IMR-90 (cell line): ENCODE data around the gene PPP3CA. TPM values are rescaled to one million over a fixed set of nuclear protein-coding genes. Genes with fewer than 3 reads are reported as not detected.
A peak's percentile ranks its signal among the peaks of the same experiment; 100 is the strongest.

Experiments used
- ATAC-seq: fragments of 200-7000 bp; cut with Tn5 transposase; 2 replicates; pipeline ENCODE4 v1.9.1; 2020; ENCODE audit warnings: low read depth, mild to moderate bottlenecking, moderate library complexity
- BruUV-seq: library from RNA; stranded (reverse); fragments of 400-500 nt; replicated peaks from 2 replicates; lab custom pipeline; 2021; lab: Mats Ljungman, UMichigan
- CTCF ChIA-PET: fragments of 300-600 bp; formaldehyde crosslinking; extraction: SDS; loops from one replicate; lab custom pipeline; 2021; ENCODE audit warnings: antibody characterized with exemption; lab: Yijun Ruan, JAX
- POLR2A ChIA-PET: fragments of 300-600 bp; sonication (Branson Sonifier 250); formaldehyde crosslinking; loops from one replicate; lab custom pipeline; 2022; ENCODE audit warnings: antibody characterized with exemption; ENCODE audit not compliant: unreplicated experiment; lab: Charles Lee
- DNase-seq: peaks from one replicate; pipeline ENCODE4 v3.0.0; 2013
- H2AFZ ChIP-seq: replicated peaks from 2 replicates; pipeline ENCODE3; 2013; ENCODE audit warnings: low read length, mild to moderate bottlenecking; ENCODE audit not compliant: poor library complexity
- H2AK5ac ChIP-seq: 2 replicates; pipeline ENCODE4 v1.6.1; 2013; ENCODE audit warnings: low read depth, low read length, inconsistent platforms
- H2AK9ac ChIP-seq: replicated peaks from 2 replicates; pipeline ENCODE3; 2013; ENCODE audit warnings: mild to moderate bottlenecking, low read depth, low read length, moderate library complexity; ENCODE audit not compliant: poor library complexity
- H2BK120ac ChIP-seq: 2 replicates; pipeline ENCODE4 v1.6.1; 2013; ENCODE audit warnings: low read depth, low read length, inconsistent platforms
- H2BK15ac ChIP-seq: 3 replicates; pipeline ENCODE4 v1.6.1; 2013; ENCODE audit warnings: low read depth, low read length, inconsistent platforms
- H2BK20ac ChIP-seq: 2 replicates; pipeline ENCODE4 v1.6.1; 2013; ENCODE audit warnings: low read depth, mild to moderate bottlenecking, inconsistent platforms, low read length, moderate library complexity
- H2BK5ac ChIP-seq: 2 replicates; pipeline ENCODE4 v1.6.1; 2013; ENCODE audit warnings: mild to moderate bottlenecking, low read depth, low read length, inconsistent platforms; ENCODE audit not compliant: poor library complexity, severe bottlenecking
- H3K14ac ChIP-seq: replicated peaks from 2 replicates; pipeline ENCODE4 v1.6.1; 2013; ENCODE audit warnings: low read depth, low read length, inconsistent platforms
- H3K18ac ChIP-seq: 2 replicates; pipeline ENCODE4 v1.6.1; 2013; ENCODE audit warnings: low read depth, low read length, control low read depth
- H3K23ac ChIP-seq: 2 replicates; pipeline ENCODE4 v1.6.1; 2013; ENCODE audit warnings: low read depth, low read length, inconsistent platforms
- H3K27ac ChIP-seq: 2 replicates; pipeline ENCODE4 v1.5.1; 2013; ENCODE audit warnings: mild to moderate bottlenecking, control low read depth, low read length; ENCODE audit not compliant: insufficient read depth
- H3K27me3 ChIP-seq: 2 replicates; pipeline ENCODE4 v1.6.1; 2013; ENCODE audit warnings: low read length; ENCODE audit not compliant: control insufficient read depth, insufficient read depth
- H3K36me3 ChIP-seq: 2 replicates; pipeline ENCODE4 v1.6.1; 2013; ENCODE audit warnings: low read length, mixed read lengths; ENCODE audit not compliant: control insufficient read depth, insufficient read depth
- H3K4ac ChIP-seq: 2 replicates; pipeline ENCODE4 v1.6.1; 2013; ENCODE audit warnings: low read depth, low read length, inconsistent platforms
- H3K4me1 ChIP-seq: 2 replicates; pipeline ENCODE4 v1.6.1; 2013; ENCODE audit warnings: low read length, mixed read lengths; ENCODE audit not compliant: control insufficient read depth, insufficient read depth
- H3K4me2 ChIP-seq: 2 replicates; pipeline ENCODE4 v1.6.1; 2013; ENCODE audit warnings: low read depth, mild to moderate bottlenecking, control low read depth, low read length, moderate library complexity
- H3K4me3 ChIP-seq: 2 replicates; pipeline ENCODE4 v1.5.1; 2013; ENCODE audit warnings: low read depth, mild to moderate bottlenecking, control low read depth, low read length, moderate library complexity; ENCODE audit not compliant: insufficient read depth
- H3K56ac ChIP-seq: 2 replicates; pipeline ENCODE4 v1.6.1; 2013; ENCODE audit warnings: low read length, inconsistent platforms; ENCODE audit not compliant: insufficient read depth; ENCODE audit errors: extremely low read depth
- H3K79me1 ChIP-seq, 2 experiments: 2 replicates each; pipeline ENCODE4 v1.6.1; 2013; ENCODE audit warnings: low read length in 2 of 2, inconsistent platforms in 1 of 2, low read depth in 1 of 2
- H3K9ac ChIP-seq: 2 replicates; pipeline ENCODE4 v1.6.1; 2013; ENCODE audit warnings: low read depth, low read length, control low read depth
- H3K9me1 ChIP-seq: 2 replicates; pipeline ENCODE4 v1.6.1; 2013; ENCODE audit warnings: low read length, inconsistent platforms; ENCODE audit not compliant: insufficient read depth
- H3K9me3 ChIP-seq: 2 replicates; pipeline ENCODE4 v1.6.1; 2013; ENCODE audit warnings: low read length; ENCODE audit not compliant: control insufficient read depth, insufficient read depth
- H4K20me1 ChIP-seq: 2 replicates; pipeline ENCODE4 v1.6.1; 2013; ENCODE audit warnings: low read length, inconsistent platforms; ENCODE audit not compliant: insufficient read depth
- H4K5ac ChIP-seq: 2 replicates; pipeline ENCODE4 v1.6.1; 2013; ENCODE audit warnings: mild to moderate bottlenecking, low read depth, low read length, control low read depth
- H4K8ac ChIP-seq, 2 experiments: 2 replicates each; pipeline ENCODE4 v1.6.1; 2013; ENCODE audit warnings: low read depth in 2 of 2, low read length in 2 of 2, control low read depth in 1 of 2, inconsistent platforms in 1 of 2
- H4K91ac ChIP-seq: 2 replicates; pipeline ENCODE4 v1.6.1; 2013; ENCODE audit warnings: low read depth, low read length, inconsistent platforms; ENCODE audit not compliant: insufficient read depth
- BHLHE40 ChIP-seq: fragments of 150-350 bp; IDR thresholded peaks from 2 replicates; pipeline ENCODE4 v1.6.1; 2016; ENCODE audit warnings: mild to moderate bottlenecking, low read depth, low read length
- CEBPB ChIP-seq: IDR thresholded peaks from 2 replicates; pipeline ENCODE4 v1.6.1; 2012; ENCODE audit warnings: low read depth, low read length, improper control_type of control experiment
- CHD1 ChIP-seq: IDR thresholded peaks from 2 replicates; pipeline ENCODE4 v1.6.1; 2012; ENCODE audit warnings: low read depth, low read length, improper control_type of control experiment
- MAFK ChIP-seq: IDR thresholded peaks from 2 replicates; pipeline ENCODE4 v1.6.1; 2012; ENCODE audit warnings: low read depth, low read length, improper control_type of control experiment
- MAZ ChIP-seq: IDR thresholded peaks from 2 replicates; pipeline ENCODE4 v1.6.1; 2012; ENCODE audit warnings: low read depth, mild to moderate bottlenecking, low read length, improper control_type of control experiment, moderate library complexity, borderline replicate concordance
- MXI1 ChIP-seq: IDR thresholded peaks from 2 replicates; pipeline ENCODE4 v1.6.1; 2012; ENCODE audit warnings: low read depth, mild to moderate bottlenecking, low read length, moderate library complexity, borderline replicate concordance
- NFE2L2 ChIP-seq: fragments of 150-350 bp; IDR thresholded peaks from 2 replicates; pipeline ENCODE4 v1.6.1; 2016; ENCODE audit warnings: low read depth, mild to moderate bottlenecking, low read length
- POLR2A ChIP-seq: IDR thresholded peaks from 2 replicates; pipeline ENCODE4 v1.6.1; 2012; ENCODE audit warnings: mild to moderate bottlenecking, low read depth, low read length
- RAD21 ChIP-seq: IDR thresholded peaks from 2 replicates; pipeline ENCODE4 v1.6.1; 2012; ENCODE audit warnings: low read length, improper control_type of control experiment
- RCOR1 ChIP-seq: IDR thresholded peaks from 2 replicates; pipeline ENCODE4 v1.6.1; 2012; ENCODE audit warnings: mild to moderate bottlenecking, low read length, improper control_type of control experiment; ENCODE audit not compliant: insufficient replicate concordance
- RFX5 ChIP-seq: IDR thresholded peaks from 2 replicates; pipeline ENCODE4 v1.8.0; 2012; ENCODE audit warnings: low read depth, mild to moderate bottlenecking, low read length, moderate library complexity
- SMC3 ChIP-seq: fragments of 150-350 bp; IDR thresholded peaks from 2 replicates; pipeline ENCODE4 v1.6.1; 2016; ENCODE audit warnings: low read depth, mild to moderate bottlenecking, antibody characterized with exemption, low read length, moderate library complexity
- WGBS, 2 experiments: methylation state at CpG; one replicate each; pipeline versions ENCODE4 v1.1.5 to v1.1.7; 2013; ENCODE audit warnings: missing lambda C conversion rate in 2 of 2; ENCODE audit not compliant: insufficient read length in 1 of 2; ENCODE audit errors: extremely low coverage in 2 of 2; 5-methylcytosine and 5-hydroxymethylcytosine counted together
- dilution Hi-C: fragments of 300-500 bp; cut with HindIII; formaldehyde crosslinking; loops from one replicate; pipeline ENCODE4 v1.14.3; 2018; ENCODE audit warnings: low sequenced_read_pairs; ENCODE audit not compliant: unreplicated experiment
- in situ Hi-C: fragments of 300-500 bp; cut with MboI; formaldehyde crosslinking; loops from 3 replicates; pipeline ENCODE4 v1.14.3; 2019; ENCODE audit warnings: low sequenced_read_pairs, inconsistent platforms, mixed read lengths
- intact Hi-C: fragments of 100-400 bp; cut with micrococcal nuclease; formaldehyde crosslinking; loops from 2 replicates; pipeline ENCODE4 v1.10.0; 2022
- polyA plus RNA-seq, 3 experiments: library from polyadenylated mRNA; depleted of rRNA; stranded (reverse); fragments of >200 nt; gene quantifications; 2 replicates each; pipeline ENCODE4 v1.2.3, GENCODE V29; 2012; ENCODE audit warnings: low replicate concordance in 1 of 3
- total RNA-seq: library from RNA; depleted of rRNA; stranded (reverse); fragments of >200 nt; gene quantifications from 2 replicates; pipeline ENCODE4 v1.2.3, GENCODE V29; 2012
- TF ChIP-seq, protein P1 (sequence below): fragments of 150-350 bp; IDR thresholded peaks from 2 replicates; pipeline ENCODE4 v1.6.1; 2017; ENCODE audit warnings: mild to moderate bottlenecking, antibody characterized with exemption, low read length, low read depth
- TF ChIP-seq, protein P2 (sequence below): conservative IDR thresholded peaks from 2 replicates; pipeline ENCODE4 v1.5.1; 2012; ENCODE audit warnings: mild to moderate bottlenecking, low read depth, low read length, improper control_type of control experiment

The PPP3CA gene
- total and polyA plus RNA-seq, 2 of the 4 experiments (the other 2 are of a cell fraction): 14.5 to 48.6 TPM

DNA sequence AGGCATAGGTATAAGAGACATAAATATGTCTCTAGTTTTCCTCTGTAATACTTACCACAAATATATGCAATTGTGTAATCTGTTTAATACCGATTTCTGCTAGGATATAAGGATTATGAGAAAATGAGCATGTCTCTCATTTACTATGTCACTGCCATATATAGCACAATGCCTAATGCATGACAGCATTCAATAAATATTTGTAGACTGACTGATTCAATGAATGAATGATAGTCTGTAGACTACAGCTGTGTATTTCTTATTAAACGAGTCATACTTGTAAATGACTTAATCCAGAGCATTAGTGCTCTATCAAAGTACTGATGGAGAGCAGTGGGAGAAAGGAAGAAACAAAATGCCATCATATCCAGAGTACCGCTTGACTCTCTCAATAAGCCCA lies 175.6 kb downstream of the PPP3CA start:
- H3K18ac ChIP-seq: no peak overlapping the region
- H3K56ac ChIP-seq: no peak overlapping the region
- H2BK15ac ChIP-seq: no peak overlapping the region
- peaks cover 8% of the 10 kb centered on the region; the same call in 1 of the 2 replicates for H3K9me1 ChIP-seq
- H3K23ac ChIP-seq: no peak overlapping the region
- H3K9me3 ChIP-seq: no peaks in the 10 kb centered on the region
- no peak overlapping the region for H2BK5ac ChIP-seq
- no TSS peak for BruUV-seq
- no peak overlapping the region; the same call in 1 of the 2 replicates for H3K4me2 ChIP-seq
- H2BK120ac ChIP-seq: no peak overlapping the region
- no peak for TF ChIP-seq MXI1
- TF ChIP-seq RCOR1: no peak
- no peak for TF ChIP-seq POLR2A
- no peak for TF ChIP-seq NFE2L2
- no peak for TF ChIP-seq RFX5
- TF ChIP-seq, protein P1, sequence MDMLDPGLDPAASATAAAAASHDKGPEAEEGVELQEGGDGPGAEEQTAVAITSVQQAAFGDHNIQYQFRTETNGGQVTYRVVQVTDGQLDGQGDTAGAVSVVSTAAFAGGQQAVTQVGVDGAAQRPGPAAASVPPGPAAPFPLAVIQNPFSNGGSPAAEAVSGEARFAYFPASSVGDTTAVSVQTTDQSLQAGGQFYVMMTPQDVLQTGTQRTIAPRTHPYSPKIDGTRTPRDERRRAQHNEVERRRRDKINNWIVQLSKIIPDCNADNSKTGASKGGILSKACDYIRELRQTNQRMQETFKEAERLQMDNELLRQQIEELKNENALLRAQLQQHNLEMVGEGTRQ: no peak
- no peak for TF ChIP-seq BHLHE40
- no peak for TF ChIP-seq CEBPB
- TF ChIP-seq, protein P2, sequence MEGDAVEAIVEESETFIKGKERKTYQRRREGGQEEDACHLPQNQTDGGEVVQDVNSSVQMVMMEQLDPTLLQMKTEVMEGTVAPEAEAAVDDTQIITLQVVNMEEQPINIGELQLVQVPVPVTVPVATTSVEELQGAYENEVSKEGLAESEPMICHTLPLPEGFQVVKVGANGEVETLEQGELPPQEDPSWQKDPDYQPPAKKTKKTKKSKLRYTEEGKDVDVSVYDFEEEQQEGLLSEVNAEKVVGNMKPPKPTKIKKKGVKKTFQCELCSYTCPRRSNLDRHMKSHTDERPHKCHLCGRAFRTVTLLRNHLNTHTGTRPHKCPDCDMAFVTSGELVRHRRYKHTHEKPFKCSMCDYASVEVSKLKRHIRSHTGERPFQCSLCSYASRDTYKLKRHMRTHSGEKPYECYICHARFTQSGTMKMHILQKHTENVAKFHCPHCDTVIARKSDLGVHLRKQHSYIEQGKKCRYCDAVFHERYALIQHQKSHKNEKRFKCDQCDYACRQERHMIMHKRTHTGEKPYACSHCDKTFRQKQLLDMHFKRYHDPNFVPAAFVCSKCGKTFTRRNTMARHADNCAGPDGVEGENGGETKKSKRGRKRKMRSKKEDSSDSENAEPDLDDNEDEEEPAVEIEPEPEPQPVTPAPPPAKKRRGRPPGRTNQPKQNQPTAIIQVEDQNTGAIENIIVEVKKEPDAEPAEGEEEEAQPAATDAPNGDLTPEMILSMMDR: no peak
- no peak for TF ChIP-seq SMC3
- TF ChIP-seq RAD21: no peak
- no peak for TF ChIP-seq MAZ
- TF ChIP-seq MAFK: no peak
- TF ChIP-seq CHD1: no peak
- peaks cover 5% of the 10 kb centered on the region; the same call in 1 of the 2 replicates for H4K20me1 ChIP-seq
- H3K79me1 ChIP-seq: peaks cover 13 to 32% of the 10 kb centered on the region in 2 experiments
- no peak overlapping the region for H2AFZ ChIP-seq
- H3K4me3 ChIP-seq: no peak overlapping the region
- intact Hi-C loops (loop anchor here (10.0 kb wide), 1 partner anchor 1093 kb away; no protein-coding TSS in a partner anchor), in situ Hi-C loops (loop anchor here (25.0 kb wide), 1 partner anchor 566 kb away; no protein-coding TSS in a partner anchor), dilution Hi-C loops (no loop called here)
- no peaks in the 10 kb centered on the region; the same call in none of the 2 replicates for H3K4me1 ChIP-seq
- H3K27me3 ChIP-seq: no peaks in the 10 kb centered on the region
- no CpG with 5 or more reads among the region's 3 CpGs for WGBS, 2 experiments
- no peak overlapping the region for H3K27ac ChIP-seq
- H4K91ac ChIP-seq: no peak overlapping the region
- no peak overlapping the region for H3K14ac ChIP-seq
- H4K8ac ChIP-seq: no peak overlapping the region
- H3K9ac ChIP-seq: no peak overlapping the region
- DNase-seq (peak; percentile 68), ATAC-seq (peak; percentile 40; the same call in 1 of the 2 replicates)
- no peak overlapping the region for H4K5ac ChIP-seq
- no peaks in the 10 kb centered on the region for H3K36me3 ChIP-seq
- ChIA-PET POLR2A (no interaction called here), CTCF (interaction anchor here (0.8 kb wide), 1 partner anchor 135 kb away, joined by 5 read pairs; no protein-coding TSS in a partner anchor)
- no peak overlapping the region for H2AK9ac ChIP-seq
- H2BK20ac ChIP-seq: no peak overlapping the region
- H2AK5ac ChIP-seq: no peak overlapping the region
- no peak overlapping the region for H3K4ac ChIP-seq
